Measurements from ENCODE around the gene ERC2. TPM values are rescaled to one million over a fixed set of nuclear protein-coding genes. Genes with fewer than 3 reads are reported as not detected.

ERC2 gene
- total RNA-seq, 3 donors from 2014 or later (not counting 1 experiment from before 2014, with no cell fraction given): not detected

GRCh38 chr3:55649554-55649953 is 818.7 kb downstream of the ERC2 start:
- Histone ChIP-seq H3K4me1 (ENCODE audit: control insufficient read depth, insufficient read depth, low read length) (no peaks in the 10 kb centered on the region), H3K9me3 (ENCODE audit: control insufficient read depth, insufficient read depth, low read length) (no peaks in the 10 kb centered on the region), H3K36me3 (ENCODE audit: control insufficient read depth, insufficient read depth, low read length) (no peaks in the 10 kb centered on the region), H3K4me3 (ENCODE audit: low read length) (no peak overlapping the region), H3K27me3 (ENCODE audit: control insufficient read depth, insufficient read depth, low read length) (no peaks in the 10 kb centered on the region), H3K27ac (ENCODE audit: low read length) (no peak overlapping the region)
- Mint-ChIP-seq H3K36me3 (no peaks in the 10 kb centered on the region), H3K4me3 (no peak overlapping the region), H3K27ac (no peak overlapping the region), H3K4me1 (no peaks in the 10 kb centered on the region), H3K27me3 (ENCODE audit: low read depth in 2 of 2) (no peaks in the 10 kb centered on the region), H3K9me3 (no peaks in the 10 kb centered on the region)
- no peak for TF ChIP-seq CTCF (IDR thresholded peaks at IDR 0.05)
- 77% methylated on average over 6 of the region's 6 CpGs for WGBS (ENCODE audit: insufficient coverage)
- no peak for DNase-seq
- ATAC-seq: no peak
- intact Hi-C loops (cut with micrococcal nuclease): no loop called here

- TF ChIP-seq CTCF (IDR thresholded peaks at IDR 0.05): no peak
- no peaks in the 10 kb centered on the region for H3K27me3 ChIP-seq (ENCODE audit: control insufficient read depth, insufficient read depth, low read length)
- no peak for ATAC-seq
- H3K4me3 ChIP-seq (ENCODE audit: low read length): no peak overlapping the region
- H3K4me3 Mint-ChIP-seq: no peak overlapping the region
- intact Hi-C loops (cut with micrococcal nuclease): no loop called here
- no peak overlapping the region for H3K27ac Mint-ChIP-seq
- no peak overlapping the region for H3K27ac ChIP-seq (ENCODE audit: low read length)
- no peaks in the 10 kb centered on the region for H3K9me3 Mint-ChIP-seq
- H3K36me3 ChIP-seq (ENCODE audit: control insufficient read depth, insufficient read depth, low read length): no peaks in the 10 kb centered on the region
- WGBS (ENCODE audit: insufficient coverage): 81% methylated on average over 7 of the region's 7 CpGs
- no peaks in the 10 kb centered on the region for H3K36me3 Mint-ChIP-seq
- no peaks in the 10 kb centered on the region for H3K4me1 ChIP-seq (ENCODE audit: control insufficient read depth, insufficient read depth, low read length)
- no peaks in the 10 kb centered on the region for H3K9me3 ChIP-seq (ENCODE audit: control insufficient read depth, insufficient read depth, low read length)
- DNase-seq: no peak
- no peaks in the 10 kb centered on the region for H3K4me1 Mint-ChIP-seq
- no peaks in the 10 kb centered on the region for H3K27me3 Mint-ChIP-seq (ENCODE audit: low read depth in 2 of 2)
Measured at GRCh38 chr3:55648591-55649318, 819.5 kb downstream of the ERC2 start.

GRCh38 chr3:55647670-55648069 is 820.6 kb downstream of the ERC2 start:
- no peaks in the 10 kb centered on the region for H3K36me3 ChIP-seq (ENCODE audit: control insufficient read depth, insufficient read depth, low read length)
- no peaks in the 10 kb centered on the region for H3K9me3 Mint-ChIP-seq
- H3K36me3 Mint-ChIP-seq: no peaks in the 10 kb centered on the region
- DNase-seq: no peak
- WGBS (ENCODE audit: insufficient coverage): 93% methylated on average over 10 of the region's 10 CpGs
- no peaks in the 10 kb centered on the region for H3K27me3 ChIP-seq (ENCODE audit: control insufficient read depth, insufficient read depth, low read length)
- TF ChIP-seq CTCF (IDR thresholded peaks at IDR 0.05): no peak
- H3K4me1 ChIP-seq (ENCODE audit: control insufficient read depth, insufficient read depth, low read length): no peaks in the 10 kb centered on the region
- no peak overlapping the region for H3K4me3 ChIP-seq (ENCODE audit: low read length)
- no peak overlapping the region for H3K27ac Mint-ChIP-seq
- no peak overlapping the region for H3K27ac ChIP-seq (ENCODE audit: low read length)
- no peak overlapping the region for H3K4me3 Mint-ChIP-seq
- H3K9me3 ChIP-seq (ENCODE audit: control insufficient read depth, insufficient read depth, low read length): no peaks in the 10 kb centered on the region
- intact Hi-C loops (cut with micrococcal nuclease): no loop called here
- no peaks in the 10 kb centered on the region for H3K27me3 Mint-ChIP-seq (ENCODE audit: low read depth in 2 of 2)
- no peaks in the 10 kb centered on the region for H3K4me1 Mint-ChIP-seq
- no peak for ATAC-seq

GRCh38 chr3:55647063-55647462 is 821.2 kb downstream of the ERC2 start:
- Histone ChIP-seq H3K36me3 (ENCODE audit: control insufficient read depth, insufficient read depth, low read length) (no peaks in the 10 kb centered on the region), H3K27ac (ENCODE audit: low read length) (no peak overlapping the region), H3K4me3 (ENCODE audit: low read length) (no peak overlapping the region), H3K27me3 (ENCODE audit: control insufficient read depth, insufficient read depth, low read length) (no peaks in the 10 kb centered on the region), H3K9me3 (ENCODE audit: control insufficient read depth, insufficient read depth, low read length) (no peaks in the 10 kb centered on the region), H3K4me1 (ENCODE audit: control insufficient read depth, insufficient read depth, low read length) (no peaks in the 10 kb centered on the region)
- intact Hi-C loops (cut with micrococcal nuclease): no loop called here
- Mint-ChIP-seq H3K4me3 (no peak overlapping the region), H3K27ac (no peak overlapping the region), H3K9me3 (no peaks in the 10 kb centered on the region), H3K27me3 (ENCODE audit: low read depth in 2 of 2) (no peaks in the 10 kb centered on the region), H3K4me1 (no peaks in the 10 kb centered on the region), H3K36me3 (no peaks in the 10 kb centered on the region)
- DNase-seq (no peak), ATAC-seq (no peak)
- no peak for TF ChIP-seq CTCF (IDR thresholded peaks at IDR 0.05)
- 86% methylated on average over 7 of the region's 10 CpGs for WGBS (ENCODE audit: insufficient coverage)

Data from natural killer cell (primary cell).